GM19099 (cell line): ENCODE measurements around the gene GRIN1.

Source experiments
- POLR2A ChIP-seq: IDR thresholded peaks from 3 replicates; pipeline ENCODE4 v1.6.1; 2011; ENCODE audit warnings: low read depth; ENCODE audit not compliant: insufficient read length; ENCODE audit errors: extremely low read depth

Gene GRIN1

DNA sequence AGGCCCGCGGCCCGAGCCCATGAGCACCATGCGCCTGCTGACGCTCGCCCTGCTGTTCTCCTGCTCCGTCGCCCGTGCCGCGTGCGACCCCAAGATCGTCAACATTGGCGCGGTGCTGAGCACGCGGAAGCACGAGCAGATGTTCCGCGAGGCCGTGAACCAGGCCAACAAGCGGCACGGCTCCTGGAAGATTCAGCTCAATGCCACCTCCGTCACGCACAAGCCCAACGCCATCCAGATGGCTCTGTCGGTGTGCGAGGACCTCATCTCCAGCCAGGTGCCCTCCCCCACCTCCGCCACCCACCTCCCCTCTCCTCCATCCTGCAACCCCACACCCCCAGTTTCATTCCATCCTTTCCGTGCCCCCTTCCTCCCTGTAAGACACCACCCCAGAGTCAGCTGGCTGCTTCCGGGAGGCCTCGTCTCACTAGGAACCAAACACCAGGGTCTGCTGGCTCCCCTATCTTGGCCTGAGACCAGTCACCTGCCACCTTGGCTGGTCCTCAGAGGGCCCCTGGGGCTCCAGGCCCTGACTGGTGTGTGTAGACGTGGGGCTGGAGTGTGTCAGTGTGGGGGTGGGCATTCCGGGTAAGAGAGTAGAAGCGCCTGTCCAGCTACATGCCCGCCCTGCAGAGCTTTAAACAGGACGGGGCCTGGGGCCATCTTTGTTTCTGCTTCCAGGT is 655 bp downstream of the GRIN1 start:
- TF ChIP-seq POLR2A, result no peak

GRCh38 chr9:137140151-137141012 is 1.4 kb downstream of the GRIN1 start:
- no peak for TF ChIP-seq POLR2A

DNA sequence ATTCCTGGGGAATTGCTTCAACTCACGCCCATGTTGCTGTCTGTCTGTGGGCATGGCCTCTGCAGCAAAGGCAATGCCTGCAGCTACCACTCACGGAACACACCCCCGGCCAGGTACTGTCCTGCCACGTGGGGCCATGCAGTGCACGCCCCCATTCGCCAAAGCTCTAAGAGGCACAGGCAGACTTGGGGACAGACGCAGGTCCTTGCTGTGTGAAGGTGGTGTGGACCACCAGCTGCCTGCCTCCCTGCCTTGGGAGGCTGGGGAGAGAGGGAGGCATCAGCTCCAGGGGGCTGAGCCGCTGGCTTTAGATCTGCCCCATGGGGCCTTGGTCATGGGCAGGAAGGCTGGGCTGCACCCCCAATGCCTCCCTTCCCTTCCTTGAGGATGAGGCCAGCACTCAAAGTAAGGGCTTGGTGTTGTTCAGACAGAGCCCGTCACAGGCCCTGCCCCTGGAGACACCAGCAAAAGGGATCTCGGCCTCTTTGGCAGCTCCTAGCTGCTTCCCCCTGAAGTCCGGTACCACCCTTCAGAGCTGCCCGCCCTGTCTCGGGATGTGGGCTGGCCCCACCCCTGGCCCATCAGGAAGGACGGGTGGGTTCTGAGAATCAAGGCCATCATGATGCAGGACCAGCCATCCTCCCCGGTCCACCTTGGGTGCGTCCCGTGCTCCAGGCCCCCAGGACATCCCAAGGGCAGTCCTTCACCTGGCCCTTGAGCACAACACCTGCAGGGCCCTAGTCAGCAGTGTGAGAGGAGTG is 2.3 kb downstream of the GRIN1 start:
- no peak for TF ChIP-seq POLR2A

- TF ChIP-seq POLR2A, result no peak
Observed at GRCh38 chr9:137141976-137142936, 3.3 kb downstream of the GRIN1 start.

DNA sequence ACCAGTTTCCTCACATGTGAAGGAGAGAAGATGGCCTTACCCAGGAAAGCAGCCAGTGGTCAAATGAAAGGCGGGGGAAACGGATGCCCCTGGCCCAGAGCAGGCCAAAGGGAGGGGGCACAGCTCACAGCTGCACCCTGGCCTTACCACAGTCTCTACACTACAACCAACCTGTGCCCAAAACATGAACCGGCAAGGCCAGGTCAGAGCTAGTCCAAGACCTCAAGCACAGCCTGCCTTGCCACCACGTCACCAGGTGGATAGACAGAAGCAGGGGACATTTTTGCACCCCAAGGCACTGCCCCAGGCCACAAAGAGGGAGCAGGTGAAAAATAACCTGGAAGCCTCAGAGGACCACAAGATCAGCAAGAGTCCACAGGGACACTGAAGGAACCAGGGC is 4.5 kb downstream of the GRIN1 start:
- TF ChIP-seq POLR2A, result no peak

GRCh38 chr9:137145731-137146526 is 7.0 kb downstream of the GRIN1 start:
- no peak for TF ChIP-seq POLR2A

GRCh38 chr9:137146527-137146918 is 7.6 kb downstream of the GRIN1 start:
- no peak for TF ChIP-seq POLR2A

- no peak for TF ChIP-seq POLR2A
Observed at GRCh38 chr9:137147091-137147792, 8.3 kb downstream of the GRIN1 start.

- no peak for TF ChIP-seq POLR2A
Observed at GRCh38 chr9:137147793-137148160, 8.8 kb downstream of the GRIN1 start.

- TF ChIP-seq POLR2A, result no peak
Observed at GRCh38 chr9:137148242-137148641, 9.3 kb downstream of the GRIN1 start.

- TF ChIP-seq POLR2A, result no peak
Observed at GRCh38 chr9:137148661-137149060, 9.7 kb downstream of the GRIN1 start.

GRCh38 chr9:137149363-137149762 is 10.4 kb downstream of the GRIN1 start:
- TF ChIP-seq POLR2A, result no peak

GRCh38 chr9:137149942-137150616 is 11.1 kb downstream of the GRIN1 start:
- no peak for TF ChIP-seq POLR2A
